Endothelial cell of umbilical vein (primary cell): ENCODE measurements around the gene SCAF8. TPM values are rescaled to one million over a fixed set of nuclear protein-coding genes. Genes with fewer than 3 reads are reported as not detected.

Experiments used
- BruUV-seq: library from RNA; stranded (reverse); fragments of 400-500 nt; replicated peaks from 2 replicates; lab custom pipeline; 2021; lab: Mats Ljungman, UMichigan
- CTCF ChIA-PET: fragments of 300-600, 350-600 bp; sonication (Branson Sonifier 250); formaldehyde crosslinking; loops from one replicate; lab custom pipeline; 2021; ENCODE audit warnings: antibody characterized with exemption, inconsistent platforms; lab: Charles Lee
- POLR2A ChIA-PET: fragments of 300-600, 350-600 bp; sonication (Branson Sonifier 250); formaldehyde crosslinking; loops from one replicate; lab custom pipeline; 2021; ENCODE audit warnings: antibody characterized with exemption, inconsistent platforms; lab: Charles Lee
- DNase-seq: peaks from one replicate; pipeline ENCODE4 v3.0.0-alpha.2; 2011; ENCODE audit warnings: low read depth, low spot score
- FAIRE-seq: peaks from 2 replicates; lab custom pipeline; 2011; peaks lifted over from hg19 to GRCh38; lab: Jason Lieb, UNC
- H2AFZ ChIP-seq: 2 replicates; pipeline ENCODE4 v1.6.0; 2012; ENCODE audit warnings: low read depth, low read length, control low read depth, inconsistent platforms
- H3K27ac ChIP-seq: 2 replicates; pipeline ENCODE4 v1.5.1; 2011; ENCODE audit warnings: low read depth, mild to moderate bottlenecking, control low read depth, low read length, moderate library complexity; ENCODE audit not compliant: insufficient read depth
- H3K27me3 ChIP-seq, 2 experiments: 2 replicates each; pipeline versions ENCODE4 v1.6.0 to v1.6.1; 2011; ENCODE audit warnings: low read length in 2 of 2, mixed read lengths in 1 of 2; ENCODE audit not compliant: control insufficient read depth in 2 of 2, insufficient read depth in 2 of 2
- H3K36me3 ChIP-seq, 2 experiments: 2 replicates in 1 of 2; 3 replicates in 1 of 2; pipeline ENCODE4 v1.5.1; 2011; ENCODE audit warnings: low read length in 2 of 2, mild to moderate bottlenecking in 1 of 2, moderate library complexity in 1 of 2; ENCODE audit not compliant: control insufficient read depth in 2 of 2, insufficient read depth in 2 of 2; ENCODE audit errors: extremely low read depth in 1 of 2
- H3K4me1 ChIP-seq: 3 replicates; pipeline ENCODE4 v1.5.1; 2011; ENCODE audit warnings: mild to moderate bottlenecking, low read length; ENCODE audit not compliant: control insufficient read depth, insufficient read depth; ENCODE audit errors: extremely low read depth
- H3K4me2 ChIP-seq: 2 replicates; pipeline ENCODE4 v1.6.1; 2011; ENCODE audit warnings: low read length, control low read depth, mixed read lengths; ENCODE audit not compliant: insufficient read depth
- H3K4me3 ChIP-seq, 3 experiments: fragments of 200-600 bp in 1 of 3; sonication (generic), shearing (Covaris generic) in 1 of 3; replicated peaks in 1 of 3; 2 replicates each; pipeline ENCODE4 v1.5.1; 2011 to 2016; ENCODE audit warnings: control low read depth in 3 of 3, low read length in 3 of 3, mild to moderate bottlenecking in 2 of 3, inconsistent platforms in 1 of 3, low read depth in 1 of 3, moderate library complexity in 1 of 3; ENCODE audit not compliant: insufficient read depth in 1 of 3
- H3K79me2 ChIP-seq: 2 replicates; pipeline ENCODE4 v1.6.0; 2012; ENCODE audit warnings: low read length, inconsistent platforms; ENCODE audit not compliant: control insufficient read depth, insufficient read depth
- H3K9ac ChIP-seq: replicated peaks from 2 replicates; pipeline ENCODE3; 2011; ENCODE audit warnings: low read length, control low read depth; ENCODE audit not compliant: insufficient read depth; ENCODE audit errors: extremely low read depth
- H3K9me1 ChIP-seq: replicated peaks from 3 replicates; pipeline ENCODE4 v1.6.0; 2011; ENCODE audit warnings: mild to moderate bottlenecking, low read length; ENCODE audit not compliant: control insufficient read depth, insufficient read depth; ENCODE audit errors: extremely low read depth
- H3K9me3 ChIP-seq: replicated peaks from 2 replicates; pipeline ENCODE4 v1.5.1; 2012; ENCODE audit warnings: low read length, inconsistent platforms; ENCODE audit not compliant: control insufficient read depth, insufficient read depth
- H4K20me1 ChIP-seq: replicated peaks from 2 replicates; pipeline ENCODE3; 2011; ENCODE audit warnings: mild to moderate bottlenecking, low read length; ENCODE audit not compliant: control insufficient read depth, insufficient read depth; ENCODE audit errors: extremely low read depth
- CTCF ChIP-seq, 2 donors: IDR thresholded peaks; 1 replicate in 1 of 2; 2 replicates in 1 of 2; pipeline ENCODE4 v1.5.1; 2011; ENCODE audit warnings: low read length in 2 of 2, mild to moderate bottlenecking in 2 of 2, moderate library complexity in 2 of 2, control low read depth in 1 of 2, inconsistent platforms in 1 of 2, low read depth in 1 of 2; ENCODE audit not compliant: insufficient read depth in 1 of 2; ENCODE audit errors: extremely low read depth in 1 of 2
- EZH2 ChIP-seq: IDR thresholded peaks from 2 replicates; pipeline ENCODE4 v1.6.1; 2012; ENCODE audit warnings: borderline replicate concordance, low read depth, mild to moderate bottlenecking, moderate library complexity, low read length, inconsistent platforms; ENCODE audit not compliant: severe bottlenecking
- FOS ChIP-seq: IDR thresholded peaks from 2 replicates; pipeline ENCODE4 v1.6.1; 2011; ENCODE audit warnings: mild to moderate bottlenecking, low read length, moderate library complexity, borderline replicate concordance; ENCODE audit not compliant: insufficient read depth
- GATA2 ChIP-seq: IDR thresholded peaks from 2 replicates; pipeline ENCODE4 v1.7.0; 2011; ENCODE audit warnings: low read depth, mild to moderate bottlenecking, moderate library complexity, mixed read lengths, low read length; ENCODE audit not compliant: insufficient read length, insufficient read depth
- JUN ChIP-seq: IDR thresholded peaks from 2 replicates; pipeline ENCODE4 v1.6.1; 2011; ENCODE audit warnings: borderline replicate concordance, low read depth; ENCODE audit not compliant: insufficient read length, insufficient read depth
- MAX ChIP-seq: IDR thresholded peaks from 2 replicates; pipeline ENCODE4 v1.6.1; 2011; ENCODE audit not compliant: insufficient read depth, insufficient read length
- MYC ChIP-seq: IDR thresholded peaks from one replicate; pipeline ENCODE4 v1.6.1; 2011; ENCODE audit warnings: mild to moderate bottlenecking, low read depth, low read length
- POLR2A ChIP-seq: IDR thresholded peaks from 2 replicates; pipeline ENCODE4 v1.6.1; 2012; ENCODE audit warnings: low read depth, mild to moderate bottlenecking, control low read depth, low read length
- POLR2AphosphoS5 ChIP-seq: IDR thresholded peaks from 2 replicates; pipeline ENCODE4 v1.6.1; 2012; ENCODE audit warnings: low read depth, mild to moderate bottlenecking, control low read depth, low read length, moderate library complexity; ENCODE audit not compliant: insufficient read depth
- dilution Hi-C: fragments of 300-500 bp; cut with MboI; formaldehyde crosslinking; loops from one replicate; pipeline ENCODE4 v1.15.0; 2019; ENCODE audit warnings: low sequenced_read_pairs; ENCODE audit not compliant: extremely low pct_ligation_motif_present
- intact Hi-C: fragments of 100-400 bp; cut with micrococcal nuclease; formaldehyde crosslinking; loops from one replicate; pipeline ENCODE4 v1.10.0; 2022
- polyA plus RNA-seq, 4 experiments: library from polyadenylated mRNA; depleted of rRNA in 3 of 4; stranded (reverse) in 3 of 4; unstranded in 1 of 4; fragments of >200 nt; gene quantifications; 2 replicates each; pipeline versions ENCODE4 v1.2.1 to v1.2.3, GENCODE V29; 2011 to 2012; ENCODE audit warnings: missing spikeins in 1 of 4
- total RNA-seq: library from RNA; stranded (reverse); gene quantifications from 2 replicates; pipeline ENCODE4 v1.2.3, GENCODE V29; 2021

The SCAF8 gene
- total and polyA plus RNA-seq, 2 donors (not counting 3 experiments of a cell fraction or from before 2014, with no cell fraction given), result 11.7 to 37.8 TPM

GRCh38 chr6:154710689-154711088 is 22.5 kb upstream of the SCAF8 start:
- no peak for FAIRE-seq
- intact Hi-C loops, result no loop called here
- CTCF ChIA-PET, result interaction anchor here (1.6 to 2.3 kb wide), 2 partner anchors 8 to 35 kb away, joined by 5 to 7 read pairs; no protein-coding TSS in a partner anchor
- POLR2A ChIA-PET, result no interaction called here
- dilution Hi-C loops, result no loop called here
- H2AFZ ChIP-seq, result no peak overlapping the region
- no peak for TF ChIP-seq JUN
- no peak for TF ChIP-seq MYC
- no peak for TF ChIP-seq POLR2A
- no peak for TF ChIP-seq EZH2
- no peak for TF ChIP-seq CTCF (IDR thresholded peaks at IDR 0.05; ENCODE audit: extremely low read depth in 1 of 2, insufficient read depth in 1 of 2, low read depth in 1 of 2, low read length in 2 of 2)
- TF ChIP-seq MAX, result no peak
- TF ChIP-seq FOS, result no peak
- TF ChIP-seq POLR2AphosphoS5, result no peak
- no peak for TF ChIP-seq GATA2
- no peaks in the 10 kb centered on the region for H4K20me1 ChIP-seq
- no peaks in the 10 kb centered on the region for H3K9me3 ChIP-seq
- no peaks in the 10 kb centered on the region for H3K36me3 ChIP-seq
- no peak overlapping the region for H3K27ac ChIP-seq
- H3K4me3 ChIP-seq, result no peak overlapping the region
- no peak for DNase-seq
- peaks cover 3% of the 10 kb centered on the region for H3K4me1 ChIP-seq
- no peak overlapping the region for H3K9ac ChIP-seq
- H3K27me3 ChIP-seq, result peaks cover 0 to 4% of the 10 kb centered on the region in 2 experiments
- no TSS peak for BruUV-seq
- no peaks in the 10 kb centered on the region for H3K79me2 ChIP-seq
- H3K9me1 ChIP-seq, result no peaks in the 10 kb centered on the region
- H3K4me2 ChIP-seq, result no peak overlapping the region
